SU-DHL-6 (cell line): ENCODE results near the gene MORN3.
"Not testable (repeated sequence)": the region's sequence is repeated elsewhere in the genome, so short reads cannot be mapped to it uniquely, and the experiment has no call there.

ENCODE experiments used
- H2AFZ ChIP-seq: fragments of 200-600 bp; sonication (generic); 2 replicates; pipeline ENCODE4 v1.6.1; 2014; ENCODE audit warnings: low read depth, mild to moderate bottlenecking, moderate library complexity, mixed read lengths, antibody characterized with exemption, low read length; ENCODE audit not compliant: severe bottlenecking
- H3F3A ChIP-seq: fragments of 200-600 bp; shearing (Covaris generic); 2 replicates; pipeline ENCODE4 v1.6.0; 2016; ENCODE audit warnings: antibody characterized with exemption, mild to moderate bottlenecking; ENCODE audit not compliant: insufficient read depth
- H3K27ac ChIP-seq: fragments of 200-600 bp; sonication (generic); 2 replicates; pipeline ENCODE4 v1.5.1; 2016; ENCODE audit warnings: low read depth, mild to moderate bottlenecking, low read length, moderate library complexity, mixed read lengths
- H3K27me3 ChIP-seq: fragments of 200-600 bp; sonication (generic), shearing (Covaris generic); 2 replicates; pipeline ENCODE4 v1.6.0; 2014; ENCODE audit warnings: mild to moderate bottlenecking, low read length
- H3K36me3 ChIP-seq: fragments of 200-600 bp; sonication (generic); 2 replicates; pipeline ENCODE4 v1.6.1; 2014; ENCODE audit warnings: mild to moderate bottlenecking, low read length, mixed read lengths
- H3K4me2 ChIP-seq: fragments of 300-600, 200-600 bp; shearing (Covaris generic), sonication (generic); 2 replicates; pipeline ENCODE4 v1.6.0; 2014; ENCODE audit warnings: low read length, low read depth, mild to moderate bottlenecking; ENCODE audit not compliant: poor library complexity, severe bottlenecking
- H3K4me3 ChIP-seq: fragments of 200-600 bp; sonication (generic); 2 replicates; pipeline ENCODE4 v1.5.1; 2014; ENCODE audit warnings: antibody characterized with exemption, low read length, mild to moderate bottlenecking, mixed read lengths; ENCODE audit not compliant: insufficient read depth, poor library complexity, severe bottlenecking
- H3K79me2 ChIP-seq: fragments of 200-600 bp; sonication (generic); 2 replicates; pipeline ENCODE4 v1.6.1; 2014; ENCODE audit warnings: mild to moderate bottlenecking, low read length, moderate library complexity; ENCODE audit not compliant: insufficient read depth
- H3K9ac ChIP-seq: fragments of 200-600 bp; sonication (generic); 2 replicates; pipeline ENCODE4 v1.7.0; 2014; ENCODE audit warnings: mild to moderate bottlenecking, low read length
- H3K9me2 ChIP-seq: fragments of 200-600 bp; sonication (generic); replicated peaks from 2 replicates; pipeline ENCODE4 v1.6.1; 2014; ENCODE audit warnings: low read length; ENCODE audit not compliant: insufficient read depth
- H3K9me3 ChIP-seq: fragments of 200-600 bp; sonication (generic); 2 replicates; pipeline ENCODE4 v1.6.1; 2014; ENCODE audit warnings: low read length, mixed read lengths; ENCODE audit not compliant: insufficient read depth
- H4K20me1 ChIP-seq: fragments of 200-600 bp; sonication (generic); 2 replicates; pipeline ENCODE4 v1.6.1; 2014; ENCODE audit warnings: low read depth, mild to moderate bottlenecking, antibody characterized with exemption, low read length, moderate library complexity, mixed read lengths
- EZH2phosphoT487 ChIP-seq: fragments of 200-600 bp; sonication (generic), shearing (Covaris generic); conservative IDR thresholded peaks from 2 replicates; pipeline ENCODE4 v1.6.1; 2018; ENCODE audit warnings: mild to moderate bottlenecking, antibody characterized with exemption, low read length, moderate library complexity, mixed read lengths
- TF ChIP-seq, protein P1 (sequence below): fragments of 200-600 bp; sonication (generic); IDR thresholded peaks from one replicate; pipeline ENCODE4 v1.5.1; 2017; ENCODE audit warnings: antibody characterized with exemption, mild to moderate bottlenecking, low read length, moderate library complexity; ENCODE audit not compliant: insufficient read depth, poor library complexity, severe bottlenecking

The MORN3 gene

DNA sequence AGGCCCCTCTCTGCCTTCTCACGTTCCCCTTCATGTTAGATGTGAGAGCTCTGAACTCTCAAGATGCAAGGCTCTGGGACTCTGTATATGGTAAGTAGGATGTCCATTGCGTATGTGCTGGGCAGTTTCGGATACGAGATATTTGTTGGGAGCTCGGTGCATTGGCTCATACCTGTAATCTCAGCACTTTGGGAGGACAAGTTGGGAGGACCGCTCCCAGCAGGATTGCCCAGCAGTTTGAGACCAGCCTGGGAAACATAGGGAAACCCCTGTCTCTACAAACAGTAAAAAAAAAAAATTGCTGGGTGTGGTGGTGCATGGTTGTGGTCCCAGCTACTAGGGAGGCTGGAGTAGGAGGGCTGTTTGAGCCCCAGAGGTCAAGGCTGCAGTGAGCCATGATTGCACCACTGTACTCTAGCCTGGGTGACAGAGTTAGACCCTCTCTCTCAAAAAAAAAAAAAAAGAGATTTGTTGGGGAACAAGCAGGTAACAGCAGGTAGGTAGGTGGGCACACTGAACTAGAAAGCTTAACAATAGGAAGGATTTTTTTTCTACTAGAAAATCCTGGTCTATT, 46.5 kb upstream of the MORN3 start:
- no peak overlapping the region for H2AFZ ChIP-seq
- H3F3A ChIP-seq: no peaks in the 10 kb centered on the region; the same call in 1 of the 2 replicates
- H3K9ac ChIP-seq: no peak overlapping the region
- no peaks in the 10 kb centered on the region for H4K20me1 ChIP-seq
- H3K4me2 ChIP-seq: no peak overlapping the region
- H3K4me3 ChIP-seq: no peak overlapping the region
- TF ChIP-seq, protein P1, sequence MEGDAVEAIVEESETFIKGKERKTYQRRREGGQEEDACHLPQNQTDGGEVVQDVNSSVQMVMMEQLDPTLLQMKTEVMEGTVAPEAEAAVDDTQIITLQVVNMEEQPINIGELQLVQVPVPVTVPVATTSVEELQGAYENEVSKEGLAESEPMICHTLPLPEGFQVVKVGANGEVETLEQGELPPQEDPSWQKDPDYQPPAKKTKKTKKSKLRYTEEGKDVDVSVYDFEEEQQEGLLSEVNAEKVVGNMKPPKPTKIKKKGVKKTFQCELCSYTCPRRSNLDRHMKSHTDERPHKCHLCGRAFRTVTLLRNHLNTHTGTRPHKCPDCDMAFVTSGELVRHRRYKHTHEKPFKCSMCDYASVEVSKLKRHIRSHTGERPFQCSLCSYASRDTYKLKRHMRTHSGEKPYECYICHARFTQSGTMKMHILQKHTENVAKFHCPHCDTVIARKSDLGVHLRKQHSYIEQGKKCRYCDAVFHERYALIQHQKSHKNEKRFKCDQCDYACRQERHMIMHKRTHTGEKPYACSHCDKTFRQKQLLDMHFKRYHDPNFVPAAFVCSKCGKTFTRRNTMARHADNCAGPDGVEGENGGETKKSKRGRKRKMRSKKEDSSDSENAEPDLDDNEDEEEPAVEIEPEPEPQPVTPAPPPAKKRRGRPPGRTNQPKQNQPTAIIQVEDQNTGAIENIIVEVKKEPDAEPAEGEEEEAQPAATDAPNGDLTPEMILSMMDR: no peak
- no peak for TF ChIP-seq EZH2phosphoT487
- no peaks in the 10 kb centered on the region for H3K9me3 ChIP-seq
- H3K27me3 ChIP-seq: no peaks in the 10 kb centered on the region
- H3K9me2 ChIP-seq: no peaks in the 10 kb centered on the region
- H3K36me3 ChIP-seq: no peaks in the 10 kb centered on the region
- H3K79me2 ChIP-seq: no peaks in the 10 kb centered on the region
- H3K27ac ChIP-seq: no peak overlapping the region

DNA sequence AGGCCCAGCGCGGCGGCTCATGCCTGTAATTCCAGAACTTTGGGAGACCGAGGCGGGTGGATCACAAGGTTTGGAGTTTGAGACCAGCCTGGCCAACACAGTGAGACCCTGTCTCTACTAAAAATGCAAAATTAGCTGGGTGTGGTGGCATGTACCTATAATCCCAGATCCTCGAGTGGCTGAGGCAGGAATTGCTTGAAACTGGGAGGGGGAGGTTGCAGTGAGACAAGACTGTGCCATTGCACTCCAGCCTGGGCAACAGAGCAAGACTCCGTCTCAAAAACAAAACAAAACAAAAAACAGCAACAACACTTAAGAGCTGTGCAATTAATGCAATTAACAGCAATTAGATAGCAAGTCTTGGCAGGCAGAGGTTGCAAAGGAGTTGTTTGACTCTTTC, 45.6 kb upstream of the MORN3 start:
- not testable (repeated sequence) for H3K4me2 ChIP-seq, H3K79me2 ChIP-seq, H3K9me3 ChIP-seq, H2AFZ ChIP-seq, H4K20me1 ChIP-seq, H3K27me3 ChIP-seq, H3K27ac ChIP-seq, H3K9ac ChIP-seq, H3K36me3 ChIP-seq, H3K4me3 ChIP-seq, H3F3A ChIP-seq, H3K9me2 ChIP-seq

- Histone ChIP-seq H3K36me3 (no peaks in the 10 kb centered on the region), H3K27ac (no peak overlapping the region), H3K9me3 (no peaks in the 10 kb centered on the region), H3K9ac (peak overlapping the region; percentile 81), H3K4me2 (peak overlapping the region; percentile 99), H2AFZ (no peak overlapping the region), H4K20me1 (no peaks in the 10 kb centered on the region), H3K79me2 (no peaks in the 10 kb centered on the region), H3K4me3 (peak overlapping the region; percentile 100), H3F3A (no peaks in the 10 kb centered on the region; the same call in 1 of the 2 replicates), H3K9me2 (no peaks in the 10 kb centered on the region), H3K27me3 (no peaks in the 10 kb centered on the region)
- TF ChIP-seq EZH2phosphoT487: no peak
- TF ChIP-seq, protein P1: no peak
Observed at GRCh38 chr12:121713793-121714192, 44.3 kb upstream of the MORN3 start.

DNA sequence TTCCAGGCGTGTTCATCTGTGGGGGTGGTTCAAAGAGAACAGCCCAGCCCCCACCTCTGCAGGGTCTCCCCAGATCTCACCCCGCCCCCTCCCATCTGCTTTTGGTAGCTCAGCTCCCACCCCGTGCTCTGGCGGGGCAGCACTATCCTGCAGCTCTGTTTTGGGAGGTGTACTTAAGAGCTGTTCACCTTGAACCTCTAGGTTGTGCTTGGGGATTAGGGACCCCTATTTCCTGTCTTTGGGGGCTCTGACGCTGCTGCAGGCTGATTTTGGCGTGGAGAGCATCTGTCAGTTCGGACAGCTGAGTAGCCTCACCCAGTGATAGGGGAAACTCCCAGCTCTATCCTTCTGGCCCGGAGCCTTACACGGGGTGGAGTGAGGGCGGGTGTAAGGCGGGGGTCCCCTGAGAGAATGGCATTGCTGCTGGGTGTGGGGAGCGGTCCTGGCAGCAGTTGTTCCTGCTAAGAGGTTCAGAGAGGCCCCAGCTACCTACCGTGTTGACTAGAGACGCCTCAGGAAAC, 43.9 kb upstream of the MORN3 start:
- peak overlapping the region; percentile 100 for H3K4me3 ChIP-seq
- H3K36me3 ChIP-seq: no peaks in the 10 kb centered on the region
- H4K20me1 ChIP-seq: no peaks in the 10 kb centered on the region
- no peak overlapping the region for H3K27ac ChIP-seq
- H3K9me3 ChIP-seq: no peaks in the 10 kb centered on the region
- no peaks in the 10 kb centered on the region for H3K79me2 ChIP-seq
- no peaks in the 10 kb centered on the region for H3K27me3 ChIP-seq
- TF ChIP-seq, protein P1: no peak
- TF ChIP-seq EZH2phosphoT487: no peak
- peak overlapping the region; percentile 81 for H3K9ac ChIP-seq
- no peaks in the 10 kb centered on the region for H3F3A ChIP-seq
- peak overlapping the region; percentile 99 for H3K4me2 ChIP-seq
- peak overlapping the region; percentile 92 for H2AFZ ChIP-seq
- no peaks in the 10 kb centered on the region for H3K9me2 ChIP-seq
